Body of pancreas (tissue), 4 donors: ENCODE measurements around the gene ALX3.

ENCODE experiments used
- POLR2A ChIP-seq, 3 donors: fragments of 450-650 bp; IDR thresholded peaks; one replicate each; pipeline ENCODE4 v1.6.1; 2016; ENCODE audit warnings: antibody characterized with exemption in 3 of 3, mild to moderate bottlenecking in 2 of 3
- TF ChIP-seq, protein P1 (sequence below), 7 experiments: fragments of 450-650 bp in 4 of 7; fragments of 200-600 bp in 3 of 7; sonication (generic) in 3 of 7; IDR thresholded peaks; one replicate each; pipeline ENCODE4 v1.5.1; 2016 to 2019; ENCODE audit warnings: antibody characterized with exemption in 7 of 7

- no peak for TF ChIP-seq POLR2A (IDR thresholded peaks at IDR 0.05)
- TF ChIP-seq, protein P1, sequence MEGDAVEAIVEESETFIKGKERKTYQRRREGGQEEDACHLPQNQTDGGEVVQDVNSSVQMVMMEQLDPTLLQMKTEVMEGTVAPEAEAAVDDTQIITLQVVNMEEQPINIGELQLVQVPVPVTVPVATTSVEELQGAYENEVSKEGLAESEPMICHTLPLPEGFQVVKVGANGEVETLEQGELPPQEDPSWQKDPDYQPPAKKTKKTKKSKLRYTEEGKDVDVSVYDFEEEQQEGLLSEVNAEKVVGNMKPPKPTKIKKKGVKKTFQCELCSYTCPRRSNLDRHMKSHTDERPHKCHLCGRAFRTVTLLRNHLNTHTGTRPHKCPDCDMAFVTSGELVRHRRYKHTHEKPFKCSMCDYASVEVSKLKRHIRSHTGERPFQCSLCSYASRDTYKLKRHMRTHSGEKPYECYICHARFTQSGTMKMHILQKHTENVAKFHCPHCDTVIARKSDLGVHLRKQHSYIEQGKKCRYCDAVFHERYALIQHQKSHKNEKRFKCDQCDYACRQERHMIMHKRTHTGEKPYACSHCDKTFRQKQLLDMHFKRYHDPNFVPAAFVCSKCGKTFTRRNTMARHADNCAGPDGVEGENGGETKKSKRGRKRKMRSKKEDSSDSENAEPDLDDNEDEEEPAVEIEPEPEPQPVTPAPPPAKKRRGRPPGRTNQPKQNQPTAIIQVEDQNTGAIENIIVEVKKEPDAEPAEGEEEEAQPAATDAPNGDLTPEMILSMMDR (IDR thresholded peaks at IDR 0.05), result no peak
These were observed 35.2 kb downstream of the ALX3 start for GRCh38 chr1:110035236-110035752.
